ENCODE results near the gene DNAJB5.
A peak's percentile ranks its signal among the peaks of the same experiment; 100 is the strongest.

DNAJB5 gene

DNA sequence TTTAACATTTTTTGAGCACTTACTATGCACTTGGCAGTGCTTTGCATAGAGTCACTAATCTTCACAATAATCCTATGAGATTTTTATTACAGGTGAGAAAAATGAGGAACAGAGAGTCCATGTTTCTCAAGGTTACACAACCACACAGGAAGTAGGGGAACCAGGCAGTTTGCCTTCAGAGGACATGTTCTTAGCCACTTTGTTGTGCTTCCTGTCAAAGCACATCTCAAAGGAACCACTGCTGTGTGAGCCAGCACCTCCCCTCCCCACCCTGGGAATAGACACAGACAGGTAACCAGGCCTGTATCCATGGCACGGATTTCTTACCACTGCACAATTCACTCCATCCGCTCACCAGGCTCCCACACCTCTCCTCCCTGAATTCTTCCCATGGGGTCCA, 6.3 kb upstream of the DNAJB5 start:
- H3K4me3 ChIP-seq (ENCODE audit: low read depth, low read length), result no peak overlapping the region
- no peak for DNase-seq (ENCODE audit: low read depth, low spot score)
- TF ChIP-seq, protein P1, sequence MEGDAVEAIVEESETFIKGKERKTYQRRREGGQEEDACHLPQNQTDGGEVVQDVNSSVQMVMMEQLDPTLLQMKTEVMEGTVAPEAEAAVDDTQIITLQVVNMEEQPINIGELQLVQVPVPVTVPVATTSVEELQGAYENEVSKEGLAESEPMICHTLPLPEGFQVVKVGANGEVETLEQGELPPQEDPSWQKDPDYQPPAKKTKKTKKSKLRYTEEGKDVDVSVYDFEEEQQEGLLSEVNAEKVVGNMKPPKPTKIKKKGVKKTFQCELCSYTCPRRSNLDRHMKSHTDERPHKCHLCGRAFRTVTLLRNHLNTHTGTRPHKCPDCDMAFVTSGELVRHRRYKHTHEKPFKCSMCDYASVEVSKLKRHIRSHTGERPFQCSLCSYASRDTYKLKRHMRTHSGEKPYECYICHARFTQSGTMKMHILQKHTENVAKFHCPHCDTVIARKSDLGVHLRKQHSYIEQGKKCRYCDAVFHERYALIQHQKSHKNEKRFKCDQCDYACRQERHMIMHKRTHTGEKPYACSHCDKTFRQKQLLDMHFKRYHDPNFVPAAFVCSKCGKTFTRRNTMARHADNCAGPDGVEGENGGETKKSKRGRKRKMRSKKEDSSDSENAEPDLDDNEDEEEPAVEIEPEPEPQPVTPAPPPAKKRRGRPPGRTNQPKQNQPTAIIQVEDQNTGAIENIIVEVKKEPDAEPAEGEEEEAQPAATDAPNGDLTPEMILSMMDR (IDR thresholded peaks at IDR 0.05; ENCODE audit: low read depth, low read length), result no peak
- in situ Hi-C loops (cut with HindIII; ENCODE audit: low sequenced_read_pairs), result no loop called here

DNA sequence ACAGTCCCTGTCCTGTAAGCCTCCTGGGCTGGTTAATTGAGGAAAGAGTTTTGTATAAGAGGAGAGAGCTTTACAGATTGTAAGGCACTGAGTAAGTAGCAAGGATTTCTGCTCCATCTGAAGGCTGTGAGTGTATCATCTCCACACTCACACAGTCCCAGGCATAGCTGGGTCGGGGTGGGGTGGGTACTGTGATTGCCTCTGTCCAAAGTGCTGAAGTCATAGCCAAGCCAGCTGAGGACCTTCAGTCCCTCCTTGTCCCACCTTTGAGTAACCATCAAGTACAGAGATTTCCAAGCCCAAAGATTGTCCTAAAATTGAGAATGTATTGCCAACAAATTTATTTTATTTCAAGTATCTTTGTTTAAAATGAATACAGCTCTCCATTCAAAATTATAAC, 5.5 kb upstream of the DNAJB5 start:
- H3K4me3 ChIP-seq (ENCODE audit: low read depth, low read length), result no peak overlapping the region
- TF ChIP-seq, protein P1 (IDR thresholded peaks at IDR 0.05; ENCODE audit: low read depth, low read length), result no peak
- in situ Hi-C loops (cut with HindIII; ENCODE audit: low sequenced_read_pairs), result no loop called here
- peak; percentile 40 for DNase-seq (ENCODE audit: low read depth, low spot score)

DNA sequence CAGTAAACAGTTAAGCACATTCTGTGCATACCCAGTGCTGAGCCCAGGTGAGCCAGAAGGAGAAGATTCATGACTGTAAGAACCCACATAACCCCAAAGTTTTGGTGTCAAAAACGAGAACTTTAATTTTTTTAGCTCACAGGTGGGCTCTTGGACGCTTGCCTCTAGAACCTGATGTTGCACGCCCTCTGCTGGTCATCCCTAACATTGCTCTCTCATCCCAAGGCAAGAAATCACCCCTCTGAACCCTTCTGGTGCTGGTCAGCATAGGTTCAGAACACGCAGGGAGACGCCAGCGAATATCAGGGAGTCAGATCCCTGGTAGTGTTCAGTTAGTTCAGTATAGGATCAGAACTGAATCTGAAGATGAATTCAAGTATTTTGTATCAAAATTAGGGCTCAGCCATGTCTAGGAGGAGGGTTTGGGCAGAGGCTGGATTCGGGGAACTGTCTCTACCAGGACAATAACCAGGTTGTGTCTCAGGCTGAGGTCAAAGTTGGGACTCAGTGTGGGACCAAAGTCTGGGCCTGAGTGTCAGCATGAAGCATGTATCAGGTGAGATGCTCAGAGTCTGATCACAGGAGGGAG, 4.1 kb upstream of the DNAJB5 start:
- peak; percentile 55 for DNase-seq (ENCODE audit: low read depth, low spot score)
- TF ChIP-seq, protein P1 (IDR thresholded peaks at IDR 0.05; ENCODE audit: low read depth, low read length), result peak; percentile 88
- in situ Hi-C loops (cut with HindIII; ENCODE audit: low sequenced_read_pairs), result no loop called here
- no peak overlapping the region for H3K4me3 ChIP-seq (ENCODE audit: low read depth, low read length)

- in situ Hi-C loops (cut with HindIII; ENCODE audit: low sequenced_read_pairs), result no loop called here
- DNase-seq (ENCODE audit: low read depth, low spot score), result peak; percentile 18
- no peak overlapping the region for H3K4me3 ChIP-seq (ENCODE audit: low read depth, low read length)
- TF ChIP-seq, protein P1 (IDR thresholded peaks at IDR 0.05; ENCODE audit: low read depth, low read length), result no peak
These were observed 3.0 kb upstream of the DNAJB5 start for GRCh38 chr9:34986540-34987047.

DNA sequence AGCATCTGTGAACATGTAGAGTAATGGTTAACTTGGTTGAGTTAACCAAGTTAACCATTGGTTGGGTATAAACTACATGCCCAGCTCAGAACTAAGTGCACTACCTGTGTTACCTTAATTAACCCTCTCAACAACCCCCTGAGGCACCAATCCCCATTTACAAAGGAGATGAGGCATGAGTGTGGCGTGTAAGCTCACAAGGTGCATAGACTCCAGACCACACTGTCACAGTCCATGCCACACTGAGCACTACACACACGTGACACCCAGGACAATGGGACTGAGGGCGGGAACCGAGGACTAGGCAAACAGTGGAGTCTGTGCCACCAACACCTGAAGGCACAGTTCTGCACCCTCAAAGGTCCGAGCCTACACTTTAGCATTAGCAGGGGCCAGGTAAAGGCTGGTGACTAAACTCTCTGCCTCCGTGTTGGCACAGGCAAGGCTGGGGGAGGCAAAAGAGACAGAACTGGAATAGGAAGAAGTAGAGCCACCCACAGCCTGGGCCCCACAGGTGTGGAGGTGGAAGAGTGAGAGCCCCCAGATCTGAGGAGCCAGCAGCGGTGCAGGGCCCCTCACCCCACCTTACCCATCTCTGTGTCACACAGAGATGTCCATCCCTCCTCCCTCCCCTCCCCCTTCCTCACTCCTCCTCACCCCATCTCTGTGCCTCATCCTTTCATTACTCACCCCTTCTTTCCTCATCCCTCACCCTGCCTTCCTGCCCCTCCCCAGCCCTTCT, 2.2 kb upstream of the DNAJB5 start:
- DNase-seq (ENCODE audit: low read depth, low spot score), result no peak
- H3K4me3 ChIP-seq (ENCODE audit: low read depth, low read length), result no peak overlapping the region
- TF ChIP-seq, protein P1 (IDR thresholded peaks at IDR 0.05; ENCODE audit: low read depth, low read length), result no peak

GRCh38 chr9:34988218-34989002, 1.1 kb upstream of the DNAJB5 start:
- in situ Hi-C loops (cut with HindIII; ENCODE audit: low sequenced_read_pairs), result no loop called here
- TF ChIP-seq, protein P1 (IDR thresholded peaks at IDR 0.05; ENCODE audit: low read depth, low read length), result no peak
- DNase-seq (ENCODE audit: low read depth, low spot score), result no peak

More for the DNA sequence above, 2.2 kb upstream of the DNAJB5 start:
- in situ Hi-C loops (cut with HindIII; ENCODE audit: low sequenced_read_pairs), result no loop called here

More at GRCh38 chr9:34988218-34989002, 1.1 kb upstream of the DNAJB5 start:
- peak overlapping the region; percentile 53 for H3K4me3 ChIP-seq (ENCODE audit: low read depth, low read length)
